MM.1S (cell line): ENCODE data around the gene FGR.

Source experiments
- EZH2 ChIP-seq: fragments of 300-600 bp; sonication (generic); optimal IDR thresholded peaks from 2 replicates; pipeline ENCODE3; 2017; ENCODE audit warnings: low read depth, mild to moderate bottlenecking, antibody characterized with exemption, low read length, mixed read lengths
- TF ChIP-seq, protein P1 (sequence below): fragments of 300-600 bp; sonication (generic); IDR thresholded peaks from 2 replicates; pipeline ENCODE4 v1.5.1; 2016; ENCODE audit warnings: antibody characterized with exemption, low read length, mixed read lengths

DNA sequence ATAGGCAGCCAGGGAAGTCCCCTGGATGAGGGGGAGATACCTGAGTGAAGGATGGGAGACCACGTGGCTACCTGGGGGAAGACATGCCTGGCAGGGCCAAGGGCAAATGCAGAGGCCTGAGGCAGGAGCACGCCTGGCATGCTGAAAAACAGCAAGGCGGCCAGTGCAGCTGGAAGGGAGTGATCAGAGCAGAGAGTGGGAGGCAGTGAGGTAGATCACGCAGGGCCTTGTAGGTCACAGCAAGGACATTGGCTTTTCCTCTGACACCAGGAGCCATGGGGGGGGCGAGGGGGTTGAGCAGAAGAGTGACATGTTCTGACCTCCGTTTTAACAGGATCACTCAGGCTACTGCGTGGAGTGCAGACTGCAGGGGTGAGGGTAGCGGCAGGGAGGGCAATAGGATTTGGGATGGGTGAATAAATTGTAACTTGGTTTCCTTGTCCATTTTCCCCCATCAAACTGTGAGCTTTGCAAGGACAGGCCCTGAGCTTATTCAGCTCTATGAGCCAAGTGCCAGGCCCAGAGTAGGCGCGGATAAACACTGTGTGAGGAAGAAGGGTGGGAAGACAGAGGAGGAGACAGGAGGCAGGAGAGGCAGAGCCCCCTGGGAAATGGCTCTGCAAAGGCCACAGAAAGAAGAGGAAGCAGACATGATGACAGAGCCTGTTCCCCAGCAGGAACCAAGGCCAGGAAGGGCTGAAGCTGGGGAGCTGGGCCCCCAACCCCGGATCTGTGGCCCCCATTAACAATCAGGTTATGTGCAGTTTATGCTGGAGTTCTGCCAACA lies 20.4 kb upstream of the FGR start:
- no peak for TF ChIP-seq EZH2
- TF ChIP-seq, protein P1, sequence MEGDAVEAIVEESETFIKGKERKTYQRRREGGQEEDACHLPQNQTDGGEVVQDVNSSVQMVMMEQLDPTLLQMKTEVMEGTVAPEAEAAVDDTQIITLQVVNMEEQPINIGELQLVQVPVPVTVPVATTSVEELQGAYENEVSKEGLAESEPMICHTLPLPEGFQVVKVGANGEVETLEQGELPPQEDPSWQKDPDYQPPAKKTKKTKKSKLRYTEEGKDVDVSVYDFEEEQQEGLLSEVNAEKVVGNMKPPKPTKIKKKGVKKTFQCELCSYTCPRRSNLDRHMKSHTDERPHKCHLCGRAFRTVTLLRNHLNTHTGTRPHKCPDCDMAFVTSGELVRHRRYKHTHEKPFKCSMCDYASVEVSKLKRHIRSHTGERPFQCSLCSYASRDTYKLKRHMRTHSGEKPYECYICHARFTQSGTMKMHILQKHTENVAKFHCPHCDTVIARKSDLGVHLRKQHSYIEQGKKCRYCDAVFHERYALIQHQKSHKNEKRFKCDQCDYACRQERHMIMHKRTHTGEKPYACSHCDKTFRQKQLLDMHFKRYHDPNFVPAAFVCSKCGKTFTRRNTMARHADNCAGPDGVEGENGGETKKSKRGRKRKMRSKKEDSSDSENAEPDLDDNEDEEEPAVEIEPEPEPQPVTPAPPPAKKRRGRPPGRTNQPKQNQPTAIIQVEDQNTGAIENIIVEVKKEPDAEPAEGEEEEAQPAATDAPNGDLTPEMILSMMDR: no peak
